HepG2 (cell line): ENCODE results near the gene CFAP70. TPM values are rescaled to one million over a fixed set of nuclear protein-coding genes. Genes with fewer than 3 reads are reported as not detected.

Experiments
- ATF3 ChIP-seq: sonication (generic); formaldehyde crosslinking; IDR thresholded peaks from 2 replicates; pipeline ENCODE4 v1.4.0; 2020; ENCODE audit warnings: missing genetic modification reagents
- CREM ChIP-seq, 2 experiments: sonication (generic) in 1 of 2; formaldehyde crosslinking in 1 of 2; IDR thresholded peaks; 2 replicates each; pipeline versions ENCODE4 v1.4.0 to v1.6.1; 2016 to 2020; ENCODE audit warnings: antibody characterized with exemption in 1 of 2, mild to moderate bottlenecking in 1 of 2, missing genetic modification reagents in 1 of 2
- ETV6 ChIP-seq: sonication (generic); formaldehyde crosslinking; conservative IDR thresholded peaks from 2 replicates; pipeline ENCODE4 v1.4.0; 2020; ENCODE audit warnings: missing genetic modification reagents
- HNF4A ChIP-seq: sonication (generic); formaldehyde crosslinking; IDR thresholded peaks from 2 replicates; pipeline ENCODE4 v1.4.0; 2020; ENCODE audit warnings: missing genetic modification reagents
- ISL2 ChIP-seq: sonication (generic); formaldehyde crosslinking; IDR thresholded peaks from 2 replicates; pipeline ENCODE4 v1.5.0; 2020; ENCODE audit warnings: missing genetic modification reagents
- JARID2 ChIP-seq: sonication (generic); formaldehyde crosslinking; IDR thresholded peaks from 2 replicates; pipeline ENCODE4 v1.8.1; 2023; ENCODE audit warnings: missing genetic modification reagents, inconsistent platforms; ENCODE audit not compliant: insufficient replicate concordance
- JDP2 ChIP-seq: sonication (generic); formaldehyde crosslinking; IDR thresholded peaks from 2 replicates; pipeline ENCODE4 v1.8.1; 2022; ENCODE audit warnings: missing genetic modification reagents, borderline replicate concordance
- NPAS2 ChIP-seq: sonication (generic); formaldehyde crosslinking; IDR thresholded peaks from 2 replicates; pipeline ENCODE4 v1.8.0; 2022; ENCODE audit warnings: mild to moderate bottlenecking, missing genetic modification reagents, borderline replicate concordance
- PCBP2 ChIP-seq: fragments of 200-400 bp; formaldehyde crosslinking; optimal IDR thresholded peaks from 2 replicates; pipeline ENCODE3; 2018; ENCODE audit warnings: low read length, low read depth; ENCODE audit not compliant: poor library complexity, severe bottlenecking
- SAFB2 ChIP-seq: sonication (generic); formaldehyde crosslinking; IDR thresholded peaks from 2 replicates; pipeline ENCODE4 v1.5.1; 2020; ENCODE audit warnings: missing genetic modification reagents, low read depth, mild to moderate bottlenecking, borderline replicate concordance
- TEF ChIP-seq: sonication (generic); formaldehyde crosslinking; IDR thresholded peaks from 2 replicates; pipeline ENCODE4 v1.5.0; 2020; ENCODE audit warnings: missing genetic modification reagents
- XBP1 ChIP-seq: sonication (generic); formaldehyde crosslinking; IDR thresholded peaks from 2 replicates; pipeline ENCODE4 v1.5.0; 2020; ENCODE audit warnings: missing genetic modification reagents
- ZBTB20 ChIP-seq: sonication (generic); formaldehyde crosslinking; IDR thresholded peaks from 2 replicates; pipeline ENCODE4 v1.8.1; 2023; ENCODE audit warnings: missing genetic modification reagents, low read depth, mild to moderate bottlenecking, borderline replicate concordance
- ZNF569 ChIP-seq: sonication (generic); formaldehyde crosslinking; IDR thresholded peaks from 2 replicates; pipeline ENCODE4 v1.5.0; 2020; ENCODE audit warnings: mild to moderate bottlenecking, missing genetic modification reagents, moderate library complexity, borderline replicate concordance
- ZNF724P ChIP-seq: sonication (generic); formaldehyde crosslinking; IDR thresholded peaks from 2 replicates; pipeline ENCODE4 v1.8.0; 2022; ENCODE audit warnings: missing genetic modification reagents, borderline replicate concordance
- ZNF775 ChIP-seq: sonication (generic); formaldehyde crosslinking; IDR thresholded peaks from 2 replicates; pipeline ENCODE4 v1.4.0; 2020; ENCODE audit warnings: missing genetic modification reagents, mild to moderate bottlenecking, moderate library complexity, borderline replicate concordance
- ZNF780A ChIP-seq: sonication (generic); formaldehyde crosslinking; IDR thresholded peaks from 2 replicates; pipeline ENCODE4 v1.8.0; 2022; ENCODE audit warnings: mild to moderate bottlenecking, missing genetic modification reagents, moderate library complexity
- ZNF850 ChIP-seq: sonication (generic); formaldehyde crosslinking; conservative IDR thresholded peaks from 2 replicates; pipeline ENCODE4 v1.9.0; 2021; ENCODE audit warnings: mild to moderate bottlenecking, missing genetic modification reagents
- polyA plus RNA-seq, 8 experiments: library from polyadenylated mRNA; depleted of rRNA in 3 of 8; stranded (reverse) in 7 of 8; unstranded in 1 of 8; fragments of >200 nt; fragmentation: Illumina TruSeq in 4 of 8; extraction: Trizol in 4 of 8; gene quantifications; 2 replicates each; pipeline versions ENCODE4 v1.2.1 to v1.2.3, GENCODE V29; 2011 to 2016; ENCODE audit warnings: low read depth in 4 of 8, missing spikeins in 1 of 8, mixed read lengths in 1 of 8; ENCODE audit not compliant: insufficient read depth in 1 of 8
- total RNA-seq, 5 experiments: library from RNA; depleted of rRNA; stranded (reverse); fragments of >200 nt; fragmentation: Illumina TruSeq; extraction: Trizol; gene quantifications; 2 replicates each; pipeline ENCODE4 v1.2.3, GENCODE V29; 2016; ENCODE audit warnings: low read depth in 1 of 5
- TF ChIP-seq, protein P1 (sequence below), 2 experiments: fragments of 450-650 bp in 1 of 2; sonication (generic) in 1 of 2; formaldehyde crosslinking; IDR thresholded peaks; 2 replicates each; pipeline versions ENCODE4 v1.5.0 to v1.8.0; 2020 to 2022; ENCODE audit warnings: mild to moderate bottlenecking in 1 of 2, missing genetic modification reagents in 1 of 2
- TF ChIP-seq, protein P2 (sequence below): IDR thresholded peaks from 2 replicates; pipeline ENCODE4 v1.6.1; 2016; ENCODE audit warnings: low read depth, control low read depth
- TF ChIP-seq, protein P3 (sequence below): sonication (generic); formaldehyde crosslinking; conservative IDR thresholded peaks from 2 replicates; pipeline ENCODE4 v1.4.0; 2020; ENCODE audit warnings: mild to moderate bottlenecking, missing genetic modification reagents, moderate library complexity

CFAP70 gene
- total and polyA plus RNA-seq, 2 of the 13 experiments (the other 11 are each of a cell fraction or from before 2014, with no cell fraction given) = 0.27 to 0.38 TPM

- TF ChIP-seq TEF (CRISPR knock-in tag) (no peak), HNF4A (CRISPR knock-in tag) (no peak), ZNF569 (CRISPR knock-in tag) (no peak), ZBTB20 (CRISPR knock-in tag) (0 out of 2 replicates have a peak, but pooled peaks have one; percentile 27), ZNF850 (no peak), SAFB2 (CRISPR knock-in tag) (no peak), ZNF780A (CRISPR knock-in tag) (no peak), ZNF724P (CRISPR knock-in tag) (no peak), XBP1 (CRISPR knock-in tag) (no peak), ATF3 (CRISPR knock-in tag) (no peak), PCBP2 (no peak), NPAS2 (0 out of 2 replicates have a peak, but pooled peaks have one; percentile 45), JARID2 (no peak), ZNF775 (CRISPR knock-in tag) (no peak), ISL2 (CRISPR knock-in tag) (no peak), CREM (IDR thresholded peaks at IDR 0.05) (no peak), CREM (CRISPR knock-in tag; IDR thresholded peaks at IDR 0.05) (no peak), ETV6 (CRISPR knock-in tag) (no peak), JDP2 (CRISPR knock-in tag) (no peak)
- TF ChIP-seq, protein P1, sequence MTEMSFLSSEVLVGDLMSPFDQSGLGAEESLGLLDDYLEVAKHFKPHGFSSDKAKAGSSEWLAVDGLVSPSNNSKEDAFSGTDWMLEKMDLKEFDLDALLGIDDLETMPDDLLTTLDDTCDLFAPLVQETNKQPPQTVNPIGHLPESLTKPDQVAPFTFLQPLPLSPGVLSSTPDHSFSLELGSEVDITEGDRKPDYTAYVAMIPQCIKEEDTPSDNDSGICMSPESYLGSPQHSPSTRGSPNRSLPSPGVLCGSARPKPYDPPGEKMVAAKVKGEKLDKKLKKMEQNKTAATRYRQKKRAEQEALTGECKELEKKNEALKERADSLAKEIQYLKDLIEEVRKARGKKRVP (CRISPR knock-in tag; IDR thresholded peaks at IDR 0.05) = no peak; a peak in 1 of 4 replicates
- TF ChIP-seq, protein P2, sequence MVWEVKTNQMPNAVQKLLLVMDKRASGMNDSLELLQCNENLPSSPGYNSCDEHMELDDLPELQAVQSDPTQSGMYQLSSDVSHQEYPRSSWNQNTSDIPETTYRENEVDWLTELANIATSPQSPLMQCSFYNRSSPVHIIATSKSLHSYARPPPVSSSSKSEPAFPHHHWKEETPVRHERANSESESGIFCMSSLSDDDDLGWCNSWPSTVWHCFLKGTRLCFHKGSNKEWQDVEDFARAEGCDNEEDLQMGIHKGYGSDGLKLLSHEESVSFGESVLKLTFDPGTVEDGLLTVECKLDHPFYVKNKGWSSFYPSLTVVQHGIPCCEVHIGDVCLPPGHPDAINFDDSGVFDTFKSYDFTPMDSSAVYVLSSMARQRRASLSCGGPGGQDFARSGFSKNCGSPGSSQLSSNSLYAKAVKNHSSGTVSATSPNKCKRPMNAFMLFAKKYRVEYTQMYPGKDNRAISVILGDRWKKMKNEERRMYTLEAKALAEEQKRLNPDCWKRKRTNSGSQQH = no peak
- TF ChIP-seq, protein P3, sequence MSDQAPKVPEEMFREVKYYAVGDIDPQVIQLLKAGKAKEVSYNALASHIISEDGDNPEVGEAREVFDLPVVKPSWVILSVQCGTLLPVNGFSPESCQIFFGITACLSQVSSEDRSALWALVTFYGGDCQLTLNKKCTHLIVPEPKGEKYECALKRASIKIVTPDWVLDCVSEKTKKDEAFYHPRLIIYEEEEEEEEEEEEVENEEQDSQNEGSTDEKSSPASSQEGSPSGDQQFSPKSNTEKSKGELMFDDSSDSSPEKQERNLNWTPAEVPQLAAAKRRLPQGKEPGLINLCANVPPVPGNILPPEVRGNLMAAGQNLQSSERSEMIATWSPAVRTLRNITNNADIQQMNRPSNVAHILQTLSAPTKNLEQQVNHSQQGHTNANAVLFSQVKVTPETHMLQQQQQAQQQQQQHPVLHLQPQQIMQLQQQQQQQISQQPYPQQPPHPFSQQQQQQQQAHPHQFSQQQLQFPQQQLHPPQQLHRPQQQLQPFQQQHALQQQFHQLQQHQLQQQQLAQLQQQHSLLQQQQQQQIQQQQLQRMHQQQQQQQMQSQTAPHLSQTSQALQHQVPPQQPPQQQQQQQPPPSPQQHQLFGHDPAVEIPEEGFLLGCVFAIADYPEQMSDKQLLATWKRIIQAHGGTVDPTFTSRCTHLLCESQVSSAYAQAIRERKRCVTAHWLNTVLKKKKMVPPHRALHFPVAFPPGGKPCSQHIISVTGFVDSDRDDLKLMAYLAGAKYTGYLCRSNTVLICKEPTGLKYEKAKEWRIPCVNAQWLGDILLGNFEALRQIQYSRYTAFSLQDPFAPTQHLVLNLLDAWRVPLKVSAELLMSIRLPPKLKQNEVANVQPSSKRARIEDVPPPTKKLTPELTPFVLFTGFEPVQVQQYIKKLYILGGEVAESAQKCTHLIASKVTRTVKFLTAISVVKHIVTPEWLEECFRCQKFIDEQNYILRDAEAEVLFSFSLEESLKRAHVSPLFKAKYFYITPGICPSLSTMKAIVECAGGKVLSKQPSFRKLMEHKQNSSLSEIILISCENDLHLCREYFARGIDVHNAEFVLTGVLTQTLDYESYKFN = no peak
These were observed at the start of gene CFAP70 (continued) for GRCh38 chr10:73358331-73359279.
